HepG2 (cell line): ENCODE measurements around the gene WDFY1. TPM values are rescaled to one million over a fixed set of nuclear protein-coding genes. Genes with fewer than 3 reads are reported as not detected.

ENCODE experiments used
- ARNT ChIP-seq: fragments of 450-650 bp; IDR thresholded peaks from 2 replicates; pipeline ENCODE4 v1.6.1; 2017
- ELF3 ChIP-seq: IDR thresholded peaks from 2 replicates; pipeline ENCODE4 v1.6.1; 2016; ENCODE audit warnings: missing genetic modification reagents, missing compliant biosample characterization
- KDM6A ChIP-seq: IDR thresholded peaks from 2 replicates; pipeline ENCODE4 v1.6.1; 2016; ENCODE audit warnings: low read depth
- PHF20 ChIP-seq: sonication (generic); formaldehyde crosslinking; IDR thresholded peaks from 2 replicates; pipeline ENCODE4 v1.5.0; 2020; ENCODE audit warnings: mild to moderate bottlenecking, missing genetic modification reagents
- TRIM24 ChIP-seq: sonication (generic); formaldehyde crosslinking; IDR thresholded peaks from 2 replicates; pipeline ENCODE4 v1.8.0; 2022; ENCODE audit warnings: mild to moderate bottlenecking, missing genetic modification reagents
- ZNF367 ChIP-seq: sonication (generic); formaldehyde crosslinking; IDR thresholded peaks from 2 replicates; pipeline ENCODE4 v1.4.0; 2020; ENCODE audit warnings: missing genetic modification reagents, borderline replicate concordance
- ZNF841 ChIP-seq: sonication (generic); formaldehyde crosslinking; IDR thresholded peaks from 2 replicates; pipeline ENCODE4 v1.8.1; 2023; ENCODE audit warnings: missing genetic modification reagents, borderline replicate concordance
- polyA plus RNA-seq, 8 experiments: library from polyadenylated mRNA; depleted of rRNA in 3 of 8; stranded (reverse) in 7 of 8; unstranded in 1 of 8; fragments of >200 nt; fragmentation: Illumina TruSeq in 4 of 8; extraction: Trizol in 4 of 8; gene quantifications; 2 replicates each; pipeline versions ENCODE4 v1.2.1 to v1.2.3, GENCODE V29; 2011 to 2016; ENCODE audit warnings: low read depth in 4 of 8, missing spikeins in 1 of 8, mixed read lengths in 1 of 8; ENCODE audit not compliant: insufficient read depth in 1 of 8
- total RNA-seq, 5 experiments: library from RNA; depleted of rRNA; stranded (reverse); fragments of >200 nt; fragmentation: Illumina TruSeq; extraction: Trizol; gene quantifications; 2 replicates each; pipeline ENCODE4 v1.2.3, GENCODE V29; 2016; ENCODE audit warnings: low read depth in 1 of 5
- TF ChIP-seq, protein P1 (sequence below): fragments of 450-650 bp; IDR thresholded peaks from 2 replicates; pipeline ENCODE4 v1.6.1; 2017; ENCODE audit warnings: mild to moderate bottlenecking
- TF ChIP-seq, protein P2 (sequence below): IDR thresholded peaks from 2 replicates; pipeline ENCODE4 v1.4.0; 2020; ENCODE audit warnings: mild to moderate bottlenecking, missing genetic modification reagents
- TF ChIP-seq, protein P3 (sequence below): sonication (generic); formaldehyde crosslinking; conservative IDR thresholded peaks from 2 replicates; pipeline ENCODE4 v1.4.0; 2020; ENCODE audit warnings: missing genetic modification reagents
- TF ChIP-seq, protein P4 (sequence below): sonication (generic); formaldehyde crosslinking; IDR thresholded peaks from 2 replicates; pipeline ENCODE4 v1.8.0; 2022; ENCODE audit warnings: mild to moderate bottlenecking, missing genetic modification reagents; ENCODE audit not compliant: insufficient replicate concordance
- TF ChIP-seq, protein P5 (sequence below), 2 experiments: sonication (generic) in 1 of 2; formaldehyde crosslinking in 1 of 2; IDR thresholded peaks; 2 replicates each; pipeline versions ENCODE4 v1.6.1 to v1.9.0; 2014 to 2022; ENCODE audit warnings: antibody characterized with exemption in 1 of 2, borderline replicate concordance in 1 of 2, inconsistent platforms in 1 of 2, low read depth in 1 of 2, missing genetic modification reagents in 1 of 2

Gene WDFY1
- total and polyA plus RNA-seq, 2 of the 13 experiments (the other 11 are each of a cell fraction or from before 2014, with no cell fraction given), result 77.0 to 78.4 TPM

DNA sequence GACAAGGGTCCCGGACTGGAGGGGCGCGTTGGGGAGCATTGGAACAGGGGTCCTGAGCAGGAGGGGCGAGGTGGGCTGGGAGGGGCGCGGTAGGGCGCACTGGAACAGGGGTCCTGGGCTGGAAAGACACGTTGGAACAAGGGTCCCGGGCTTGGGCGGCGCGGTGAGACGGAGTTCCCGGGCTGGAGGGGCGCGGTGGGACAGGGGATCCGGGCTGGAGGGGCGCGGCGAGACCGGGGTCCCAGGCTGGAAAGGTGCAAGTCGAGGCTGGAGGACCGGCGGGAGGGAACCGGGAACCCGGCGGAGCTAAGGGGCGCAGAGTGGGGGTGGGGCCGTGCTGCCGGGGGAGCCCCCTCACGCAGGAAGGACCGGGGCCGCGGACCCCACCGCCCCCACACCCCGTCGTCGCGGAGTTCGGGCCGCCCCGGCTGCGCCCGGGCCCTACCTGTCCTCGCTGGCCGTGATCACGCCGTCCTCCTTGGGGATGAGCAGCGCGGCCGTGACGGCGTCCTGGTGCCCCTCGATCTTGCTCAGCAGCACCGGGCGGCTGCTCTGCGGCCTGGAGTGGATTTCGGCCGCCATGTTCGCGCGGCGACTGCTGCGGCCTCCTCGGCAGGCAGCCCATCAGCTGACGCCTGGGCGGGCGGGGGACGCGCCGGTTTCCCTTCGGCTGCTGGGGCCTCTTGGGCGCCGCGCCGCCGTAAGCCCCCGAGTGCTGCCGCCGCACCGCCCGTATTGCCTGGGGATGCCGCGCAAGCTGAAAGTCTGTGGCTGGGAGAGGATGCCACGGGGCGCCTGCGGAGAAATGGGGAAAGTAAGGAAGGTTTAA lies at the start of gene WDFY1 (continued):
- TF ChIP-seq, protein P1, sequence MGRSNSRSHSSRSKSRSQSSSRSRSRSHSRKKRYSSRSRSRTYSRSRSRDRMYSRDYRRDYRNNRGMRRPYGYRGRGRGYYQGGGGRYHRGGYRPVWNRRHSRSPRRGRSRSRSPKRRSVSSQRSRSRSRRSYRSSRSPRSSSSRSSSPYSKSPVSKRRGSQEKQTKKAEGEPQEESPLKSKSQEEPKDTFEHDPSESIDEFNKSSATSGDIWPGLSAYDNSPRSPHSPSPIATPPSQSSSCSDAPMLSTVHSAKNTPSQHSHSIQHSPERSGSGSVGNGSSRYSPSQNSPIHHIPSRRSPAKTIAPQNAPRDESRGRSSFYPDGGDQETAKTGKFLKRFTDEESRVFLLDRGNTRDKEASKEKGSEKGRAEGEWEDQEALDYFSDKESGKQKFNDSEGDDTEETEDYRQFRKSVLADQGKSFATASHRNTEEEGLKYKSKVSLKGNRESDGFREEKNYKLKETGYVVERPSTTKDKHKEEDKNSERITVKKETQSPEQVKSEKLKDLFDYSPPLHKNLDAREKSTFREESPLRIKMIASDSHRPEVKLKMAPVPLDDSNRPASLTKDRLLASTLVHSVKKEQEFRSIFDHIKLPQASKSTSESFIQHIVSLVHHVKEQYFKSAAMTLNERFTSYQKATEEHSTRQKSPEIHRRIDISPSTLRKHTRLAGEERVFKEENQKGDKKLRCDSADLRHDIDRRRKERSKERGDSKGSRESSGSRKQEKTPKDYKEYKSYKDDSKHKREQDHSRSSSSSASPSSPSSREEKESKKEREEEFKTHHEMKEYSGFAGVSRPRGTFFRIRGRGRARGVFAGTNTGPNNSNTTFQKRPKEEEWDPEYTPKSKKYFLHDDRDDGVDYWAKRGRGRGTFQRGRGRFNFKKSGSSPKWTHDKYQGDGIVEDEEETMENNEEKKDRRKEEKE, result no peak
- TF ChIP-seq ARNT (no peak), ELF3 (peak; percentile 82; the same call in 1 of the 2 replicates), ZNF367 (CRISPR knock-in tag) (peak; percentile 86; the same call in 1 of the 2 replicates), KDM6A (CRISPR knock-in tag) (0 out of 2 replicates have a peak, but pooled peaks have one; percentile 39), ZNF841 (CRISPR knock-in tag) (peak; percentile 82; the same call in 1 of the 2 replicates), PHF20 (peak; percentile 74), TRIM24 (0 out of 2 replicates have a peak, but pooled peaks have one; percentile 35)
- TF ChIP-seq, protein P2, sequence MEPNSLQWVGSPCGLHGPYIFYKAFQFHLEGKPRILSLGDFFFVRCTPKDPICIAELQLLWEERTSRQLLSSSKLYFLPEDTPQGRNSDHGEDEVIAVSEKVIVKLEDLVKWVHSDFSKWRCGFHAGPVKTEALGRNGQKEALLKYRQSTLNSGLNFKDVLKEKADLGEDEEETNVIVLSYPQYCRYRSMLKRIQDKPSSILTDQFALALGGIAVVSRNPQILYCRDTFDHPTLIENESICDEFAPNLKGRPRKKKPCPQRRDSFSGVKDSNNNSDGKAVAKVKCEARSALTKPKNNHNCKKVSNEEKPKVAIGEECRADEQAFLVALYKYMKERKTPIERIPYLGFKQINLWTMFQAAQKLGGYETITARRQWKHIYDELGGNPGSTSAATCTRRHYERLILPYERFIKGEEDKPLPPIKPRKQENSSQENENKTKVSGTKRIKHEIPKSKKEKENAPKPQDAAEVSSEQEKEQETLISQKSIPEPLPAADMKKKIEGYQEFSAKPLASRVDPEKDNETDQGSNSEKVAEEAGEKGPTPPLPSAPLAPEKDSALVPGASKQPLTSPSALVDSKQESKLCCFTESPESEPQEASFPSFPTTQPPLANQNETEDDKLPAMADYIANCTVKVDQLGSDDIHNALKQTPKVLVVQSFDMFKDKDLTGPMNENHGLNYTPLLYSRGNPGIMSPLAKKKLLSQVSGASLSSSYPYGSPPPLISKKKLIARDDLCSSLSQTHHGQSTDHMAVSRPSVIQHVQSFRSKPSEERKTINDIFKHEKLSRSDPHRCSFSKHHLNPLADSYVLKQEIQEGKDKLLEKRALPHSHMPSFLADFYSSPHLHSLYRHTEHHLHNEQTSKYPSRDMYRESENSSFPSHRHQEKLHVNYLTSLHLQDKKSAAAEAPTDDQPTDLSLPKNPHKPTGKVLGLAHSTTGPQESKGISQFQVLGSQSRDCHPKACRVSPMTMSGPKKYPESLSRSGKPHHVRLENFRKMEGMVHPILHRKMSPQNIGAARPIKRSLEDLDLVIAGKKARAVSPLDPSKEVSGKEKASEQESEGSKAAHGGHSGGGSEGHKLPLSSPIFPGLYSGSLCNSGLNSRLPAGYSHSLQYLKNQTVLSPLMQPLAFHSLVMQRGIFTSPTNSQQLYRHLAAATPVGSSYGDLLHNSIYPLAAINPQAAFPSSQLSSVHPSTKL (CRISPR knock-in tag), result peak; percentile 89
- TF ChIP-seq, protein P3, sequence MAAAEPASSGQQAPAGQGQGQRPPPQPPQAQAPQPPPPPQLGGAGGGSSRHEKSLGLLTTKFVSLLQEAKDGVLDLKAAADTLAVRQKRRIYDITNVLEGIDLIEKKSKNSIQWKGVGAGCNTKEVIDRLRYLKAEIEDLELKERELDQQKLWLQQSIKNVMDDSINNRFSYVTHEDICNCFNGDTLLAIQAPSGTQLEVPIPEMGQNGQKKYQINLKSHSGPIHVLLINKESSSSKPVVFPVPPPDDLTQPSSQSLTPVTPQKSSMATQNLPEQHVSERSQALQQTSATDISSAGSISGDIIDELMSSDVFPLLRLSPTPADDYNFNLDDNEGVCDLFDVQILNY, result peak; percentile 69; the same call in 1 of the 2 replicates
- TF ChIP-seq, protein P4, sequence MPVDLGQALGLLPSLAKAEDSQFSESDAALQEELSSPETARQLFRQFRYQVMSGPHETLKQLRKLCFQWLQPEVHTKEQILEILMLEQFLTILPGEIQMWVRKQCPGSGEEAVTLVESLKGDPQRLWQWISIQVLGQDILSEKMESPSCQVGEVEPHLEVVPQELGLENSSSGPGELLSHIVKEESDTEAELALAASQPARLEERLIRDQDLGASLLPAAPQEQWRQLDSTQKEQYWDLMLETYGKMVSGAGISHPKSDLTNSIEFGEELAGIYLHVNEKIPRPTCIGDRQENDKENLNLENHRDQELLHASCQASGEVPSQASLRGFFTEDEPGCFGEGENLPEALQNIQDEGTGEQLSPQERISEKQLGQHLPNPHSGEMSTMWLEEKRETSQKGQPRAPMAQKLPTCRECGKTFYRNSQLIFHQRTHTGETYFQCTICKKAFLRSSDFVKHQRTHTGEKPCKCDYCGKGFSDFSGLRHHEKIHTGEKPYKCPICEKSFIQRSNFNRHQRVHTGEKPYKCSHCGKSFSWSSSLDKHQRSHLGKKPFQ (CRISPR knock-in tag), result no peak
- TF ChIP-seq, protein P5, sequence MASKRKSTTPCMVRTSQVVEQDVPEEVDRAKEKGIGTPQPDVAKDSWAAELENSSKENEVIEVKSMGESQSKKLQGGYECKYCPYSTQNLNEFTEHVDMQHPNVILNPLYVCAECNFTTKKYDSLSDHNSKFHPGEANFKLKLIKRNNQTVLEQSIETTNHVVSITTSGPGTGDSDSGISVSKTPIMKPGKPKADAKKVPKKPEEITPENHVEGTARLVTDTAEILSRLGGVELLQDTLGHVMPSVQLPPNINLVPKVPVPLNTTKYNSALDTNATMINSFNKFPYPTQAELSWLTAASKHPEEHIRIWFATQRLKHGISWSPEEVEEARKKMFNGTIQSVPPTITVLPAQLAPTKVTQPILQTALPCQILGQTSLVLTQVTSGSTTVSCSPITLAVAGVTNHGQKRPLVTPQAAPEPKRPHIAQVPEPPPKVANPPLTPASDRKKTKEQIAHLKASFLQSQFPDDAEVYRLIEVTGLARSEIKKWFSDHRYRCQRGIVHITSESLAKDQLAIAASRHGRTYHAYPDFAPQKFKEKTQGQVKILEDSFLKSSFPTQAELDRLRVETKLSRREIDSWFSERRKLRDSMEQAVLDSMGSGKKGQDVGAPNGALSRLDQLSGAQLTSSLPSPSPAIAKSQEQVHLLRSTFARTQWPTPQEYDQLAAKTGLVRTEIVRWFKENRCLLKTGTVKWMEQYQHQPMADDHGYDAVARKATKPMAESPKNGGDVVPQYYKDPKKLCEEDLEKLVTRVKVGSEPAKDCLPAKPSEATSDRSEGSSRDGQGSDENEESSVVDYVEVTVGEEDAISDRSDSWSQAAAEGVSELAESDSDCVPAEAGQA (IDR thresholded peaks at IDR 0.05; ENCODE audit: low read depth), result peak; percentile 90
- TF ChIP-seq, protein P5 (CRISPR knock-in tag; IDR thresholded peaks at IDR 0.05; ENCODE audit: borderline replicate concordance), result peak; percentile 92
